Measurements from ENCODE around the gene COL12A1.
"Not testable (repeated sequence)": the region's sequence is repeated elsewhere in the genome, so short reads cannot be mapped to it uniquely, and the experiment has no call there.

The COL12A1 gene

DNA sequence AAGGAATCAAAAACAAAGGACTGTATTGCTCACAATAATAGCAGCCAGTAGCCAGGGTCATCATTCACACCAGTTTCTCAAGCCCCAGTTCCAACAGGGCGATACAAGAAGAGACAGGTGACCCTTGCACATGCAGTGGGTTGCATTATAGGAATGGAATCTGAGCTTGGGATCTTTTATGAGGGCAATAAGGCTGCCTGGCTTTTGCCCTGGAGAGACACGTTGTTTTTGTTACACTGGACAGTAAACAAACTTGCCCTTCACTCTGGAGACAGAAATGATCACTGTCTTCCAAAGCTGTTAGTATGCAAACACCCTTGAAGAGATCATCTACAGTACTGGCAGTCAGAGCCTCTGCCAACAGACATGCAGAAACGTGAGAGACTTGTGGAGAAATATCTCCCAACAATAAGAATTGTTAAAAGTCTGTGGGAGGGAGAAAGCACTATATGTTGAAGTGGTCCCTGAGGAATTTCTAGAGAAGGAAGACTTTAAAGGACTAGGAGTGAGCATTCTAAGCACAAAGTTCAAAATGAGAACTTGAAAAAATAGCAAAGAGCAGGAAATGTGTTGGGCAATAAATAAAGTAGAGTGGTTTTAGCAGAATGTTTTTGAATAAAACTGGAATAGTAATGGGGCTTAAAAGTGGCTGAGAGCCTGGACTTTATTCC is 6.2 kb upstream of the COL12A1 start:
- DNase-seq: no peak

DNA sequence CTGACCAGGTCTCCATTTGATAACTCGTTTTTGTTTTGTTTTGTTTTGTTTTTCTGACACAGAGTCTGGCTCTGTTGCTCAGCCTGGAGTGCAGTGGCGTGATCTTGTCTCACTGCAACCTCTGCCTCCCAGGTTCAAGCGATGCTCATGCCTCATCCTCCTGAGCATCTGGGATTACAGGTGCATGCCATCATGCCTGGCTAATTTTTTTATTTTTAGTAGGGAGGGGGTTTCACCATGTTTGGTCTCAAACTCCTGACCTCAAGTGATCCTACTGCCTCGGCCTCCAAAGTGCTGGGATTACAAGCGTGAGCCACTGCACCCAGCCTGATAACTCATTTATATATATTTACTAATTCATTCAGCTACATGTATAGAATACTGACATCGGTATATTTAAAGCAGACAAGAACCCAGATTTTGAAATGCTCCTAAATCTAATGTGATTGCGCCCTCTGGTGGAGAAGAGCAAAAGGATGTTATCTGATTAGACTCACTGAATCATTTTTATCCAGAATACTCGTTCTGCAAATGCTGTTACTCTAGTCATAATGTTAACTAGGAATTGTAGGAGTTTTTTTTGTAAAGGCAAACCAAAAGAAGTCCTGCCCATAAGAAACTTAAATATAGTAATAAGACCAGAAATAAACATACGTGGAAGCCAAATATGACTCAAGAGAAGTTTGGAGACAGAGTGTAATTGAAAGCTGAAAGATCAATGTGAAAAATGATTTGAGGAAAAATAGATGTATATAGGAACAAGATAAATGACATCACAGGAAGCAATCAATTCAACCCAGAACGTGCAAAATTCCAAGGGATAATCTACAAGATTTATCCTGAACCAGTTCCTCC is 5.3 kb upstream of the COL12A1 start:
- peak; percentile 67 for DNase-seq

GRCh38 chr6:75209184-75209723 is 3.4 kb upstream of the COL12A1 start:
- DNase-seq: no peak

GRCh38 chr6:75208298-75209183 is 2.7 kb upstream of the COL12A1 start:
- peak; percentile 79 for DNase-seq

- DNase-seq: no peak
Measured at GRCh38 chr6:75206576-75207342, 906 bp upstream of the COL12A1 start.

DNA sequence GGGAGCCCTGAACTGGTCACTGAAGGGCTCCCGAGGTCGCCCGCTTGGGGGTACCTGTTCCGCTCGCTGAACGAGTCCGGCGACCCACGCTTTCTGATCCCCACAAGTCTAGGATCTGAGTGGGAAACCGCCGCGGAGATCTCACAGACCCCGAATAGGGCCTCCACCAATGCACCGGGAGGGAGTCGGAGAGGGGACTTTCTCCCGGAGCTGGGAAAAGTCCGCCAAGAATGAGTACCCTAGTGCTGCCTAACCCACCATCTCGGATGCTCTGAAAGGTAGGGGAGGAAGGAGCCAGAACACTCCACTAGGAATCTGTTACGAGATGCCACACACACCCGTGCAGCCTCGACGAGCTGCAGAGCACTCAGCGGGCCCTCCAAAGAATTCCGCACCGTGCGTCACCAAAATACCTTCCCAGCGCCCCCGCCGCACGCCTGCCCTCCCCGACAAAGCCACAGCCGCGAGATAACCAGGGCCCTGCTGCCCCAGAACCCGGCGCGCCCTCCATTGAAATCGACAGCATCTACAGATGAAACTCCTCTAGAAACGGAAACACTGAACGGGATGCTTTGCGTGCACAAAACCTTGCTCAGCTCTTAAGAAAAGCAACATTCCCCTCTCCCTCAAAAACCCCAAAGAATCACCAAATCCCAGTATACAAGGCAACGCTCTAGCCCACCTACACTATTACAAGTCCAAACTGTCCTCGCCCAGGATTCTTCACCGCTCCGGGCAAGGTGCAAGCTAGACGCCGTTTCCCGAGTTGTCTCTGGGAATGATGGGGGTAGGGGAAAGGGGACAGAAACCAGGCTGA is 686 bp downstream of the COL12A1 start:
- DNase-seq: no peak

DNA sequence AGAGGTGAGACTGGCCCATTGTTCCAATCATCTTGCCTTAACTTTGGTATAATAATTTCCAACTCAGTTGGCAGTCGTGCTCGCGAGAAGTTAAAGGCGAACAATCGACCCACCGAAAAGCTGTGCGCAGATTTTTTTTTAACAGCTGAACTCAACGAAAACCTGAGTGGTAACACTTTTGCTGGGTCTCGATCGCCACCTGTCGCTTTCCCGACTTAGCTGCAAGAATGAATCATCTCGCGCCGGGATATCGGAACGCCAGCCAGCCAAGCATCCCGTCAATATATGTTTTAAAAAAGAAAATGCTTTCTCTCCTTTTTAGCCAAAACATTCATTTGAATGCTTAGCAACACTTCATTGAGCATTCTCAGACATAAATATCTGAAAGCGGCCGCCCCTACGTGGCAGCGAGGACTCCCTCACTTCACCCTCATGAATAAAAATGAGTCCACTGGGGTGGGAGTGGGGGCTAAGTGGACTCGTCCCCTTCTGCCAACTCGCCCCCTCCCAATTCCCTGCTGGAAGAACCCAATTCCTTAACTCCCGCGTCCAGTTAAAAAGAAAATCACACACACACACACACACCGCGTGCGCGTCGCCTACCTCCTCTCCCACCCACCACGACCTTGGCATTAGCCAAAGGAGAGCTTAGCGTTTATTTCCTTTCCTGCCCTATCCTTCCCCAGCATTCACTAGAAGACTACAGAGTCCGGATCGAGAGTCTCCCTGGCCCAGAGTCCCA is 1.5 kb downstream of the COL12A1 start:
- DNase-seq: no peak

DNA sequence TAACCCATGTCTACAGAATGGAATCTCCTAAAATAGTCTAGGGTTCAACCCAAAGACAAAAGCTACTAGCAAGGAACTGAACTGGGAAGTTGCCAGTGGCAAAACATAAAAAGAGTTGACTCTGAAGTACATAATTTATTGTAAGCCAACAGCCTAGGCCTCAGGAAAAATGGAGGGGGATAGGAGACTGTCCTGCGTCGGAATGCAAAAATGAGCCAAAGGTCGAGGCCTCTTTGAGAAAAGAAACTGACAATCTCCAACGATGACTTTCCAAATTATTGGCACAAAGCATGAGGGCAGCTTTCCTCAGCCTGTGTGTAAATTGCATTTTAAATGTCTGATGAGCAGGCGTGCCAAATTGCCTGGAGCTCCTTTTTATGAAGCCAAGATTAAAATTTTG is 2.1 kb downstream of the COL12A1 start:
- DNase-seq: no peak

DNA sequence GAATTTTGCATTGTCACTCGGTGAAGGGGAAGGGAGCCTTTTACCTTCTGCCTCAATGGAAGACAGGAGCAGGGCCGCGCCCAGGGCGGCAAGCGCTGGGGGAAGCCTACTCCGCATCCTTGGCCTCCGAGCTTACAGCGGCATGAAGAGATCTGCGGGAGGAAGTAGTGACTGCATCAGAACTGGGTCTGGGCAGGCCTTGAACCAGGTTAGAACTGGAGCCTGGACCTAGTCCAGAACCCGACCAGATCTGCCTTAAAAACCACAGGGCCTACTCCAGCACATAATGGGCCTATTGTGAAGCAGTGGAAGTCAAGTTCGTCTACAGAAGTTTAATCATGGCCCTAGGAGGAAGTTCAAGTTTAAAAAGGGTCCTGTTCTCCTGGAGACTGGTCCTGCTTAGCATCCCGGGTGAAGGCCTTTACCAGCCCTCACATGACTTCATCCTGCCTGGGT is 3.1 kb downstream of the COL12A1 start:
- no peak for DNase-seq

DNA sequence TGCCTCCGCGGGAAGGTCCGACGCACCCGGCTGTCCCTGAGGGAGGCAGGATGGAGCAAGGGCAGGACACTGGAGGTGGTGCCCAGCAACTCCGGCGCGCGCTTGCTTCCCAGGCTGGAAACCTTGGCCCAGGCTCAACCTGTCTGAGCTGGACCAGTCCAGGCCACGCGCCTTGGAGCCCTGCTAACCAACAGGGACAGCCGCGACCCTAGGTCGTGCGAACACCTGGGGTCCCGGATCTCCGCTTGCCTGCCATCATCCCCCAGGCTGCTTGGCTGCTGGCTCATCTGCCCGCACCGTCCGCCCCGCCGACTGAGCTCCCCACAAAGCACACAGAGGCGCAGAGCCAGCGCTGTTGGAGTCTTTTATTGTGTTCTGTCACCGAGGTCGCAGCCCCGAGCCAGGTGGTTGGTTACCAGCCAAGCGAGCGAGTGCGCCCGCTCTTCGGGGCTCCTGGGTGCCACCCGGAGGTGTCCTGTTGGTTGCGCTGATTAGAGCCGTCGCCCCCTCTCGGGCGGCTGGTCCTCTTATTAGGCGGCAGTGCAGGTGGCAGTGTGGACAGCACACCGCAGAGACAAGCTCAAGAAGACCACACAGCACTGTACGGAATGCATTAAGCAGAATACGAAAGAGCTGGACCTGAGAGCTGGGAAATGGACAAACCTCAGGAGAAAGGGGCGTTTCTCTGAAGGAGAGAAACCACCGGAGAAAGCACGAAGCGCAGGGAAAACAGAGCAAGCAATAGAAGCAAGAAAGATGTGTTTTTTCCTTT is 3.8 kb downstream of the COL12A1 start:
- no peak for DNase-seq

DNA sequence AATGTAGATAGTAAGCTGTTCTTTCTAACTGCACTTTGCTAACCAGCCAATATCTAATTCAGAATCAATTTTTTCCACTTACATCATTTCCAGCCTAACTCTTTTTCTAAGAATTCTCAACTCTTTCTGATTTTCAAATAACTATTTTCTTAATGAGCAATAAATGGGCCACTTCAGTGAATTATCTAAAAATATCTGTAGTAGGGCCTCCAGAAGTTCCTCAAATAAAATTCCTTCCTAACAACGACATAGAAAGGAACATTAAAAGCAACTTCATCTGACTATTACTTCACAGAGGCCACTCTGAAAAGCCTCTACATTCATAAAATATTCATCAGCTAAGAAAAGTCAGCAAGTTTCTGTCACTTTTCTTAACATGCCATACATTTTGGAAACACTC is 4.8 kb downstream of the COL12A1 start:
- DNase-seq: no peak

DNA sequence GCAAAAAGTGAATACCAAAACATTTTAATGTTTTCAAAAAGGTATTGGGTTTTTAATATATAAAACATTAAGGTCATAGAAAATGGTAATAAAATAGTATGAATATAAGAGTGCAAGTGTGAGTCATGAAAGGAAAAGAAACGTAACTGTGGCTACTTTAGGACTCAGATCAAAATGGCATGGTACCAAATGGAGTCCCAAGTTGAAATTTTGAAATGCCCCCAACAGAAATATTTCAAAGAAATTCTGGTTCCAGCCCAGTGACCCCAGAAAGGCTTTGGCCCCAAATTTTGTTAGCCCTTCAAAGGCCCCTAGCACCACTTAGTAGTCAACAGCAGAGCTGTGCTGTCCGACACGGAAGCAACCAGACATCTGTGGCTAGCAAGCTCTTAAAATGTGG is 6.0 kb downstream of the COL12A1 start:
- DNase-seq: no peak

DNA sequence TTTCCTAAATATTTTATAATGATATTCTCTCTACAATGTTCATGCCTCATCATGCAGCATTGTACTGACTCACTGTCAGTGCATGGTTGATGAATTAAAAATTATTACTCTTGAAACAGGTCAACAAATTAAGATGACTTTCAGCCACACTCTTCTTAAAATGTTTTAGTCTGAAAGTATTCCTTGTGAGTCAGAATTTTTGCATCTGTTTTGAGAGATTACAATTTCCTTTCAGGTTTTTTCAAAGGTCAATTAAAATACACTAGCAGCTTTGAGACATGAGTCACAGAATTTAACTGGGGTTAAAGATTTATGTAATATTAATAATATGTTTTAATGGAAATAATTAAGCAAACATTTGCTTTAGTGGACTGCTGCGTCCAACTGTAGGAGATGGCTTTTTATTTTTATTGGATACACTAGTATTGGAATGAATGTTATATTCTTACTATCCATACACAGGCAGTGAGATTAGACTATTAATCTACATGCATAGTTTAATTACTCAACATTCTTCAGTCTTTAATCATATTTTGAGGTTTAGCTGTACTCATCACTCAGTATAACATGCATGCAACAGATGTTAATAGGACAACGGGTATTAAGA is 9.7 kb downstream of the COL12A1 start:
- DNase-seq: no peak

- no peak for DNase-seq
Measured at GRCh38 chr6:75188221-75188925, 17.5 kb downstream of the COL12A1 start.

GRCh38 chr6:75186581-75186980 is 19.3 kb downstream of the COL12A1 start:
- not testable (repeated sequence) for DNase-seq

GRCh38 chr6:75183099-75183541 is 22.7 kb downstream of the COL12A1 start:
- no peak for DNase-seq

DNA sequence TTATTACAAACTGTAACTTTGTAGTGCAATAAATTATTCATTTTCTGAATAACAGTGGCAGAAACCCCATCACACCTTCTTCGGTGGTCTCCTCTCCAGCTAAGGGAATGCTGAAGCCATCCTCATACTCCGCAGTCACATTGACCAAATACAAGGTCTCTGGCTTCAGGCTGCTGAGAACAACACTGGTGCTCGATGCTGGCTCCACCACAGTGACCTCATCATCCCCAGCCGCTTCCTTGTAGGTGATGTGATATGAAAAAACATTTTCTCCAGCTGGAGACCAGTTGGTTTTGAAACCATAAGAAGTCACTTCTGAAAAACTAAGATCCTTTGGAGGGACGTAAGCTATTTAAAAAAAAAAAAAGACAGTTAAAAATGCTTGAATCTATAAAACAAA is 25.0 kb downstream of the COL12A1 start:
- DNase-seq: no peak

DNA sequence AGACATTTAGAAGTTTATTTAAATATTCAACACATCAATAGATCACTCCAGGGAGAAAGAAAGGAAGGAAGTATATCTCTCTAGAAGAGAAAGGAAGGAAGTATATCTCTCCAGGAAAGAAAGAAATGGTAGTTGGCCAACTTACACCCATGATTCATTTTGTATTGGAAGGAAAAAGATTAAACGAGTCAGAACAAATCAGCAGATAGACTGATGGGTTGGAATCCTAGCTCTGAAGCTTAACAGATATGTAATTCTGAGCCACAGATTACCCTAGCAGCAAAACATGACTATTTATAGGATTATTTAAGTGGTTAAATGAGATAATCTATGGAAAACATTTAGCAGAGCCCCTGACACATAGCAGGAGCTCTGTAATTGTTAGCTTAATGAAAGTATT is 27.1 kb downstream of the COL12A1 start:
- DNase-seq: no peak

Measured in CD4-positive, alpha-beta T cell treated with Interleukin-12 subunit alpha and Interleukin-12 subunit beta, for 1 hour (primary cell).